ENCODE measurements around the gene AKT1. TPM values are rescaled to one million over a fixed set of nuclear protein-coding genes. Genes with fewer than 3 reads are reported as not detected.

The AKT1 gene
- total RNA-seq, 2 donors from 2014 or later: 158 to 162 TPM

- TF ChIP-seq CTCF (IDR thresholded peaks at IDR 0.05): no peak
- ATAC-seq (ENCODE audit: insufficient number of reproducible peaks, low FRiP score, low read depth) (no peak), DNase-seq (ENCODE audit: low spot score) (no peak)
- H3K9me3 ChIP-seq: no peaks in the 10 kb centered on the region
- no peak overlapping the region for H3K27ac ChIP-seq
- no peaks in the 10 kb centered on the region for H3K36me3 ChIP-seq
- H3K4me1 ChIP-seq (ENCODE audit: control insufficient read depth in 1 of 2, low read depth in 2 of 2): peaks cover 7 to 17% of the 10 kb centered on the region in 2 donors
- H3K4me3 ChIP-seq: no peak overlapping the region
- H3K27me3 ChIP-seq (replicated peaks; ENCODE audit: insufficient read depth): no peaks in the 10 kb centered on the region
Observed at GRCh38 chr14:104821229-104821945, 25.8 kb upstream of the AKT1 start.

- Histone ChIP-seq H3K4me3 (no peak overlapping the region), H3K27me3 (replicated peaks; ENCODE audit: insufficient read depth) (no peaks in the 10 kb centered on the region), H3K4me1 (ENCODE audit: control insufficient read depth in 1 of 2, low read depth in 2 of 2) (peaks cover 7 to 14% of the 10 kb centered on the region in 2 donors), H3K36me3 (no peaks in the 10 kb centered on the region), H3K9me3 (no peaks in the 10 kb centered on the region), H3K27ac (no peak overlapping the region)
- DNase-seq (ENCODE audit: low spot score) (no peak), ATAC-seq (ENCODE audit: insufficient number of reproducible peaks, low FRiP score, low read depth) (no peak)
- peak; percentile 33 for TF ChIP-seq CTCF (IDR thresholded peaks at IDR 0.05)
Observed at GRCh38 chr14:104820669-104821228, 25.2 kb upstream of the AKT1 start.

- Histone ChIP-seq H3K9me3 (no peaks in the 10 kb centered on the region), H3K4me1 (ENCODE audit: control insufficient read depth in 1 of 2, low read depth in 2 of 2) (peaks cover 7 to 18% of the 10 kb centered on the region in 2 donors), H3K27ac (no peak overlapping the region), H3K4me3 (no peak overlapping the region), H3K36me3 (no peaks in the 10 kb centered on the region), H3K27me3 (replicated peaks; ENCODE audit: insufficient read depth) (no peaks in the 10 kb centered on the region)
- no peak for DNase-seq (ENCODE audit: low spot score)
- no peak for ATAC-seq (ENCODE audit: insufficient number of reproducible peaks, low FRiP score, low read depth)
- no peak for TF ChIP-seq CTCF (IDR thresholded peaks at IDR 0.05)
Observed at GRCh38 chr14:104819361-104819781, 23.8 kb upstream of the AKT1 start.

GRCh38 chr14:104818714-104819161 is 23.2 kb upstream of the AKT1 start:
- no peaks in the 10 kb centered on the region for H3K9me3 ChIP-seq
- H3K36me3 ChIP-seq: peaks cover under 1% of the 10 kb centered on the region
- no peak overlapping the region for H3K4me3 ChIP-seq
- H3K27me3 ChIP-seq (replicated peaks; ENCODE audit: insufficient read depth): no peaks in the 10 kb centered on the region
- peaks cover 7 to 23% of the 10 kb centered on the region in 2 donors for H3K4me1 ChIP-seq (ENCODE audit: control insufficient read depth in 1 of 2, low read depth in 2 of 2)
- no peak for DNase-seq (ENCODE audit: low spot score)
- no peak overlapping the region for H3K27ac ChIP-seq
- no peak for TF ChIP-seq CTCF (IDR thresholded peaks at IDR 0.05)
- ATAC-seq (ENCODE audit: insufficient number of reproducible peaks, low FRiP score, low read depth): no peak

- no peak for TF ChIP-seq CTCF (IDR thresholded peaks at IDR 0.05)
- Histone ChIP-seq H3K9me3 (no peaks in the 10 kb centered on the region), H3K27ac (no peak overlapping the region), H3K27me3 (replicated peaks; ENCODE audit: insufficient read depth) (no peaks in the 10 kb centered on the region), H3K4me1 (ENCODE audit: control insufficient read depth in 1 of 2, low read depth in 2 of 2) (peaks cover 7 to 23% of the 10 kb centered on the region in 2 donors), H3K36me3 (peaks cover 3% of the 10 kb centered on the region), H3K4me3 (no peak overlapping the region)
- no peak for ATAC-seq (ENCODE audit: insufficient number of reproducible peaks, low FRiP score, low read depth)
- no peak for DNase-seq (ENCODE audit: low spot score)
Observed at GRCh38 chr14:104817930-104818713, 22.6 kb upstream of the AKT1 start.
